Gastroesophageal sphincter (tissue), 4 donors: Measurements from ENCODE around the gene GSK3A. TPM values are rescaled to one million over a fixed set of nuclear protein-coding genes. Genes with fewer than 3 reads are reported as not detected.

Source experiments
- ATAC-seq: fragments of 150-250 bp; one replicate; pipeline ENCODE4 v1.9.1; 2016; ENCODE audit warnings: mild to moderate bottlenecking, moderate library complexity
- H3K27ac ChIP-seq, 4 donors: fragments of 200-600 bp; sonication (generic) in 3 of 4; 1 replicate in 3 of 4; 2 replicates in 1 of 4; pipeline ENCODE4 v1.5.1; 2016 to 2019
- H3K27me3 ChIP-seq: fragments of 200-600 bp; sonication (generic); one replicate; pipeline ENCODE4 v1.5.1; 2019
- H3K36me3 ChIP-seq, 2 donors: fragments of 200-600 bp; sonication (generic); one replicate each; pipeline ENCODE4 v1.5.1; 2019; ENCODE audit warnings: control low read depth in 1 of 2
- H3K4me1 ChIP-seq, 3 donors: fragments of 200-600 bp; sonication (generic); 1 replicate in 2 of 3; 2 replicates in 1 of 3; pipeline ENCODE4 v1.5.1; 2016 to 2019; ENCODE audit warnings: control low read depth in 2 of 3
- H3K4me3 ChIP-seq, 2 donors: fragments of 200-600 bp; sonication (generic); one replicate each; pipeline ENCODE4 v1.5.1; 2019; ENCODE audit warnings: mild to moderate bottlenecking in 1 of 2, moderate library complexity in 1 of 2
- H3K9me3 ChIP-seq, 3 donors: fragments of 200-600 bp; sonication (generic); one replicate each; pipeline ENCODE4 v1.5.1; 2017 to 2019; ENCODE audit warnings: control low read depth in 2 of 3
- EP300 ChIP-seq: sonication (generic); formaldehyde crosslinking; IDR thresholded peaks from one replicate; pipeline ENCODE4 v1.6.1; 2017; ENCODE audit warnings: antibody characterized with exemption, mild to moderate bottlenecking
- POLR2A ChIP-seq, 2 donors: fragments of 450-650 bp; IDR thresholded peaks; one replicate each; pipeline ENCODE4 v1.6.1; 2017; ENCODE audit warnings: antibody characterized with exemption in 2 of 2, mild to moderate bottlenecking in 2 of 2, moderate library complexity in 1 of 2
- POLR2AphosphoS5 ChIP-seq: sonication (generic); formaldehyde crosslinking; IDR thresholded peaks from one replicate; pipeline ENCODE4 v1.6.1; 2017; ENCODE audit warnings: antibody characterized with exemption
- whole genome bisulfite sequencing, 2 donors: methylation state at CpG; one replicate each; pipeline ENCODE4 v1.1.5; 2018; ENCODE audit warnings: low coverage in 1 of 2; 5-methylcytosine and 5-hydroxymethylcytosine counted together
- total RNA-seq, 4 donors: library from RNA; depleted of rRNA; stranded (reverse); fragments of >200 nt; gene quantifications; one replicate each; pipeline ENCODE4 v1.1.0, GENCODE V29; 2016
- TF ChIP-seq, protein P1 (sequence below), 4 experiments: fragments of 200-600 bp in 2 of 4; fragments of 450-650 bp in 2 of 4; sonication (generic) in 1 of 4; IDR thresholded peaks; one replicate each; pipeline ENCODE4 v1.5.1; 2017 to 2019; ENCODE audit warnings: antibody characterized with exemption in 4 of 4, mild to moderate bottlenecking in 2 of 4, moderate library complexity in 2 of 4

Gene GSK3A
- total RNA-seq, 4 donors from 2014 or later: 30.8 to 51.0 (median 35.1) TPM

GRCh38 chr19:42196011-42197001 lies 46.1 kb downstream of the GSK3A start:
- peaks cover 0 to 49% of the 10 kb centered on the region in 2 donors for H3K36me3 ChIP-seq
- 89 to 95% methylated on average over 12 to 22 of the region's 47 CpGs for WGBS, 2 donors

DNA sequence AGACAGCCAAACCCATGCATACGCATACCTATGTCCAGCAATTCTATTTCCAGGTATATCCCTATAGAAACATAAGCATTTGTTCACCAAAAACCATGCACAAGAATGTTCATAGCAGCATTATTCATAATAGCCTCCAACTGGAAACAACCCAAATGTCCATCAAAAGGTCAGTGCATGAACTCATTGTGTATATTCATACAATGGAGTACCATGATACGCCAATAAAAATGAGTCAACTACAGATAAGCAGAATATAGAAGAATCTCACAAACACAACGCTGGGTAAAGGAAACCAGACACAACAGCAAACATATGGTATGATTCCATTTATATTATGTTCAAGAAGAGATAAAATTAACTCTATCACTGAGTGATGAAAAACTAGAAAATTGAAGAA lies 48.7 kb downstream of the GSK3A start:
- H3K36me3 ChIP-seq: peaks cover 0 to 23% of the 10 kb centered on the region in 2 donors
- ATAC-seq: no peak
- peaks cover 0 to under 1% (median 0%) of the 10 kb centered on the region in 3 donors for H3K4me1 ChIP-seq
- H3K4me3 ChIP-seq: no peak overlapping the region
- H3K27me3 ChIP-seq: no peaks in the 10 kb centered on the region
- no peak overlapping the region for H3K27ac ChIP-seq
- H3K9me3 ChIP-seq: no peaks in the 10 kb centered on the region
- whole genome bisulfite sequencing, 2 donors: 49 to 57% methylated on average over 3 of the region's 3 CpGs
- TF ChIP-seq, protein P1, sequence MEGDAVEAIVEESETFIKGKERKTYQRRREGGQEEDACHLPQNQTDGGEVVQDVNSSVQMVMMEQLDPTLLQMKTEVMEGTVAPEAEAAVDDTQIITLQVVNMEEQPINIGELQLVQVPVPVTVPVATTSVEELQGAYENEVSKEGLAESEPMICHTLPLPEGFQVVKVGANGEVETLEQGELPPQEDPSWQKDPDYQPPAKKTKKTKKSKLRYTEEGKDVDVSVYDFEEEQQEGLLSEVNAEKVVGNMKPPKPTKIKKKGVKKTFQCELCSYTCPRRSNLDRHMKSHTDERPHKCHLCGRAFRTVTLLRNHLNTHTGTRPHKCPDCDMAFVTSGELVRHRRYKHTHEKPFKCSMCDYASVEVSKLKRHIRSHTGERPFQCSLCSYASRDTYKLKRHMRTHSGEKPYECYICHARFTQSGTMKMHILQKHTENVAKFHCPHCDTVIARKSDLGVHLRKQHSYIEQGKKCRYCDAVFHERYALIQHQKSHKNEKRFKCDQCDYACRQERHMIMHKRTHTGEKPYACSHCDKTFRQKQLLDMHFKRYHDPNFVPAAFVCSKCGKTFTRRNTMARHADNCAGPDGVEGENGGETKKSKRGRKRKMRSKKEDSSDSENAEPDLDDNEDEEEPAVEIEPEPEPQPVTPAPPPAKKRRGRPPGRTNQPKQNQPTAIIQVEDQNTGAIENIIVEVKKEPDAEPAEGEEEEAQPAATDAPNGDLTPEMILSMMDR (IDR thresholded peaks at IDR 0.05): no peak
- TF ChIP-seq POLR2A (IDR thresholded peaks at IDR 0.05) (no peak), POLR2AphosphoS5 (no peak), EP300 (no peak)

More at GRCh38 chr19:42196011-42197001, 46.1 kb downstream of the GSK3A start:
- no peak for ATAC-seq
- H3K4me3 ChIP-seq: no peak overlapping the region
- H3K27me3 ChIP-seq: no peaks in the 10 kb centered on the region
- no peaks in the 10 kb centered on the region for H3K9me3 ChIP-seq
- H3K27ac ChIP-seq: no peak overlapping the region
- peaks cover 0 to 9% (median 5%) of the 10 kb centered on the region in 3 donors for H3K4me1 ChIP-seq
- TF ChIP-seq EP300 (no peak), POLR2AphosphoS5 (no peak), POLR2A (IDR thresholded peaks at IDR 0.05) (no peak)
- TF ChIP-seq, protein P1 (IDR thresholded peaks at IDR 0.05): no peak

DNA sequence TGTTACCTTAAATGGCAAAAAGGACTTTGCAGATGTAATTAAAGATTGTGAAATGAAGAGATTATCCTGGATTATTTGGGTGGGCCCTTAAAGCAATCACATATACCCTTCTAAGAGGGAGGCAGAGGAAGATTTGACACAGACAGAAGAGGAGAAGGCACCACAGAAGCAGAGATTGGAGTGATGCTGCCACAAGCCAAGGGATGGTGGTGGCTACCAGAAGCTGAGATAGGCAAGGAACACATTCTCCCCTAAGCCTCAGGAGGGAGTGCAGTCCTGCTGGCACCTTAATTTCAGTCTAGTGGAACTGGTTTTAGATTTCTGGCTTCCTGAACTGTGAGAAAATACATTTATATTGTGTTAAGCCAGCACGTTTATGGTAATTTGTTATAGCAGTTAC lies 49.1 kb downstream of the GSK3A start:
- no peak for ATAC-seq
- TF ChIP-seq POLR2A (IDR thresholded peaks at IDR 0.05) (no peak), POLR2AphosphoS5 (no peak), EP300 (no peak)
- TF ChIP-seq, protein P1 (IDR thresholded peaks at IDR 0.05): no peak
- Histone ChIP-seq H3K36me3 (peaks cover 0 to 19% of the 10 kb centered on the region in 2 donors), H3K4me3 (no peak overlapping the region), H3K4me1 (no peaks in the 10 kb centered on the region), H3K27ac (no peak overlapping the region), H3K27me3 (no peaks in the 10 kb centered on the region), H3K9me3 (no peaks in the 10 kb centered on the region)
- WGBS, 2 donors: 30 to 78% methylated on average over 1 of the region's 1 CpG

DNA sequence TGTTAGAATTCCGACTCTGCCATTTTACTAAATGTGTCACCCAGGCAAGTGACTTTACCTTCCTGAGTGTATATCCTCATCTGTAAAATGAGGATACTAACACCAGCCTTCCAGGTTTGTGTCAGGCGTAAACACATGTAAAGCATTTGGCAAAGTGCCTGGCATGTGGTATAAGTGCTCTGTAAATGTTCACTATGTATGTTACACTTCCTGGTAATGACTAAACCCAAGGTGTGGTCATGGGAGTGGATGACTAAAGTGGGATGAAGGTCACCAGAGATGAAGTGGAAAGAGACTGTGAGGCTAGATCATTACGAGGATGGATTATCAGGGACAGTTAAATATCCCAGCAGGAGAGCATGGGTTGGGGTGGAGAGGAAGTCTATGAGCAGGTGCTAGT lies 50.5 kb downstream of the GSK3A start:
- H3K4me3 ChIP-seq: no peak overlapping the region
- 49 to 70% methylated on average over 3 of the region's 3 CpGs for WGBS, 2 donors
- no peaks in the 10 kb centered on the region for H3K27me3 ChIP-seq
- H3K9me3 ChIP-seq: no peaks in the 10 kb centered on the region
- no peaks in the 10 kb centered on the region for H3K4me1 ChIP-seq
- H3K27ac ChIP-seq: no peak overlapping the region
- no peak for ATAC-seq
- peaks cover 0 to 7% of the 10 kb centered on the region in 2 donors for H3K36me3 ChIP-seq
- TF ChIP-seq POLR2AphosphoS5 (no peak), EP300 (no peak), POLR2A (IDR thresholded peaks at IDR 0.05) (no peak)
- TF ChIP-seq, protein P1 (IDR thresholded peaks at IDR 0.05): no peak

GRCh38 chr19:42191330-42191729 lies 51.1 kb downstream of the GSK3A start:
- ATAC-seq: no peak
- no peaks in the 10 kb centered on the region for H3K4me1 ChIP-seq
- H3K9me3 ChIP-seq: no peaks in the 10 kb centered on the region
- H3K36me3 ChIP-seq: peaks cover 0 to 5% of the 10 kb centered on the region in 2 donors
- no peak for TF ChIP-seq POLR2A (IDR thresholded peaks at IDR 0.05)
- TF ChIP-seq POLR2AphosphoS5: no peak
- no peak for TF ChIP-seq EP300
- TF ChIP-seq, protein P1 (IDR thresholded peaks at IDR 0.05): no peak
- H3K27me3 ChIP-seq: no peaks in the 10 kb centered on the region
- H3K27ac ChIP-seq: no peak overlapping the region
- no peak overlapping the region for H3K4me3 ChIP-seq
- 75 to 83% methylated on average over 1 of the region's 1 CpG for WGBS, 2 donors
